GM10266 (cell line): ENCODE measurements around the gene NOP10.
"Not testable (repeated sequence)": the region's sequence is repeated elsewhere in the genome, so short reads cannot be mapped to it uniquely, and the experiment has no call there.

Experiments
- DNase-seq: peaks from one replicate; pipeline ENCODE4 v3.0.0; 2012; ENCODE audit errors: extremely low spot score
- TF ChIP-seq, protein P1 (sequence below): IDR thresholded peaks from 2 replicates; pipeline ENCODE4 v1.5.1; 2012; ENCODE audit warnings: mild to moderate bottlenecking, low read depth; ENCODE audit not compliant: control insufficient read depth, insufficient read depth; ENCODE audit errors: missing control alignments

NOP10 gene

DNA sequence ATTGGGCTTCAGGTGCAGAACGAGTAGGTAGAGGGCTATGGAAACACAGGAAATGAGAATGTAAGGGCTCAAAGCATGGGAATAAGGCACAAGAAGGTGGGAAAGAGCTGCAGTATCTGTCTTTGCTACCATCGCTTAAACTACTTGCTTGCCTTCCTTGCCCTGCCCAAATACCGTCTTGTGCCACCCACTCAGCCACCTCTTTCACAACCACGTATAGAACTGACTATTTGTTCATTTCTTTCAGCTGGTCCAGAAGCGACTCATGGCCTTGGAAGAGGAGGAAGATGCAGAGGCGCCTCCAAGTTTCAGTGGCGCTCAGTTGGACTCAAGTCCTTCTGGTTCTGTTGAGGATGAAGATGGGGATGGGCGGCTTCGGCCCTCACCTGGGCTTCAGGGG is 12.3 kb upstream of the NOP10 start:
- TF ChIP-seq, protein P1, sequence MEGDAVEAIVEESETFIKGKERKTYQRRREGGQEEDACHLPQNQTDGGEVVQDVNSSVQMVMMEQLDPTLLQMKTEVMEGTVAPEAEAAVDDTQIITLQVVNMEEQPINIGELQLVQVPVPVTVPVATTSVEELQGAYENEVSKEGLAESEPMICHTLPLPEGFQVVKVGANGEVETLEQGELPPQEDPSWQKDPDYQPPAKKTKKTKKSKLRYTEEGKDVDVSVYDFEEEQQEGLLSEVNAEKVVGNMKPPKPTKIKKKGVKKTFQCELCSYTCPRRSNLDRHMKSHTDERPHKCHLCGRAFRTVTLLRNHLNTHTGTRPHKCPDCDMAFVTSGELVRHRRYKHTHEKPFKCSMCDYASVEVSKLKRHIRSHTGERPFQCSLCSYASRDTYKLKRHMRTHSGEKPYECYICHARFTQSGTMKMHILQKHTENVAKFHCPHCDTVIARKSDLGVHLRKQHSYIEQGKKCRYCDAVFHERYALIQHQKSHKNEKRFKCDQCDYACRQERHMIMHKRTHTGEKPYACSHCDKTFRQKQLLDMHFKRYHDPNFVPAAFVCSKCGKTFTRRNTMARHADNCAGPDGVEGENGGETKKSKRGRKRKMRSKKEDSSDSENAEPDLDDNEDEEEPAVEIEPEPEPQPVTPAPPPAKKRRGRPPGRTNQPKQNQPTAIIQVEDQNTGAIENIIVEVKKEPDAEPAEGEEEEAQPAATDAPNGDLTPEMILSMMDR: no peak
- DNase-seq: no peak

DNA sequence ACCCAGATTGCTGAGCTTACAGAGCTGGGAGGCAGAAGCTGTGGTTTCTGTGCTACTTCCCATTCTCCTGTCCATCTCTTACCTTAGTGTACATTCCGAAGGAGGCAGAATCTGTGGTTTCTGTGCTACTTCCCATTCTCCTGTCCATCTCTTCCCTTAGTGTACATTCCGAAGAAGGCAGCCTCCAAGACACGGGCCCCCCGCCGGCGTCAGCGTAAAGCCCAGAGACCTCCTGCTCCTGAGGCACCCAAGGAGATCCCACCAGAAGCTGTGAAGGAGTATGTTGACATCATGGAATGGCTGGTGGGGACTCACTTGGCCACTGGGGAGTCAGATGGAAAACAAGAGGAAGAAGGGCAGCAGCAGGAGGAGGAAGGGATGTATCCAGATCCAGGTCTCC is 11.3 kb upstream of the NOP10 start:
- DNase-seq: no peak
- TF ChIP-seq, protein P1: no peak

DNA sequence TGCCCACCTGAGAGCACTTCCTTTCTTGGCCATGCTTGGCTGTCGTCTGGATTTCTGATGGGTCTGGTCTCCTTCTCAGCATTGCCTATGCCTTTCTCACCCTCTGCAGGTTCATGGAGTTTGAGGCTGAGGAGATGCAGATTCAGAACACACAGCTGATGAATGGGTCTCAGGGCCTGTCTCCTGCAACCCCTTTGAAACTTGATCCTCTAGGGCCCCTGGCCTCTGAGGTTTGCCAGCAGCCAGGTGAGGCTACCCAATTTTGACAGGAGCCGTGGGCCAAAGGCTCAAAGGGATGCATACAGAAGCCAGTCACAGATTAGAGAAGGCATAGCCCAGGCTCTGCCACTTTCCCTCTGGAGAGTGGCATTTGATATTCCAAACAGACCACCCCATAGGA is 10.7 kb upstream of the NOP10 start:
- TF ChIP-seq, protein P1: no peak
- DNase-seq: no peak

DNA sequence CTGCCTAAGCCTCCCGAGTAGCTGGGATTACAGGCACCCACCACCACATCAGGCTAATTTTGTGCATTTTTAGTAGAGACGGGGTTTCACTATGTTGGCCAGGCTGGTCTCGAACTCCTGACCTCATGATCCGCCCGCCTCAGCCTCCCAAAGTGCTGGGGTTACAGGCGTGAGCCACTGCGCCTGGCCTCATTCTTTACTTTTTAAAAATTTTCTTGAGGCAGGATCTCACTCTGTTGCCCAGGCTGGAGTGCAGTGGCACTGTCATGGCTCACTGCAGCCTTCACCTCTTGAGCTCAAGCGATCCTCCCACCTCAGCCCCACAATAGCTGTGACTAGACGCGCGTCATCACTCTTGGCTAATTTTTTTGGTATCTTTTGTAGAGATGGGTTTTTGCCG is 10.1 kb upstream of the NOP10 start:
- not testable (repeated sequence) for DNase-seq

DNA sequence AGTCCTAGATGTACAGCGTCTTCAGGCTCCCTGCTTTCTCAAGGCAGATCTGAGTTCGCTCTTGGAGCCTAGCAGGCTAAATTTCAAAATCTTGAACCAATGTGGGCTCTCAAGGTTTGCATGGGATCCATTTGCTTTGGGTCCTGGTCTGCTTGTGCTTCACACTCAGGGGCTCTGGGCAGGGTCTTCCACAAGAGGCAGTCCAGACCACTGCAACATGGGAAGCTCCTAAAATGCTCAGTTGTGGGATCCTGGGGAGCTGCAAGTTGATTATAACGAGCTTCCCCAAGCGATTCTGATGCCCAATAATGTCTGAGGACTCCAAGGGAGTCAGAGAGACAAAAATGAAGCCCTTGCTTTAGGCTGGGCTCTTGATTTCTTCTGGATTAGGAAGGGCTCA is 6.8 kb upstream of the NOP10 start:
- DNase-seq: no peak
- TF ChIP-seq, protein P1: no peak

DNA sequence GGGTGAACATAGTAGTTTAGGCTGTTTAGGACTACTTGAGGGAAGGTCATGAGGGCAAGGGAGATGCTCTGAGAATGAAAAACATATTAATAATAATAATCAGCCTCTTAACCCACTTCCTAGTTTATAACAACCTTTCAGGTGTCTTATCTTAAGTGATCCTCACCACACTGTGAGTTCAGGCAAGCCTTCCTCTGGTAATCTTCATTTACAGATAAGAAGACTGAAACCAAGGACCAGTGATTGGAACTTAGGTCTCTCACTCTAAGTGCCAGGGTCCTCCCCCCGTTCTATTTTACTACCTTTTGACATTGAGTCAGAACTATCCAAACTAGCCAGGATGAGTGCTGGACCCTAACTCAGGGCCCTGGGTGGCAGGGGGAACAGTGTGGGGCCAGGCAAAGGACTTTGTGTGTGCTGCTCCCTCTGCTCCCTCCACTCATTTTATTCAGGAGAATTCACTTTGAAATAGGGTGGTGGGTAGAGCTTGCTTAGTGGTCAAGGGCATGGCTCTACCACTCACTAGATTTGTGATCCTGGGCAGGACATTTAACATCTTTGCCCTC is 5.9 kb upstream of the NOP10 start:
- TF ChIP-seq, protein P1: no peak
- DNase-seq: no peak

DNA sequence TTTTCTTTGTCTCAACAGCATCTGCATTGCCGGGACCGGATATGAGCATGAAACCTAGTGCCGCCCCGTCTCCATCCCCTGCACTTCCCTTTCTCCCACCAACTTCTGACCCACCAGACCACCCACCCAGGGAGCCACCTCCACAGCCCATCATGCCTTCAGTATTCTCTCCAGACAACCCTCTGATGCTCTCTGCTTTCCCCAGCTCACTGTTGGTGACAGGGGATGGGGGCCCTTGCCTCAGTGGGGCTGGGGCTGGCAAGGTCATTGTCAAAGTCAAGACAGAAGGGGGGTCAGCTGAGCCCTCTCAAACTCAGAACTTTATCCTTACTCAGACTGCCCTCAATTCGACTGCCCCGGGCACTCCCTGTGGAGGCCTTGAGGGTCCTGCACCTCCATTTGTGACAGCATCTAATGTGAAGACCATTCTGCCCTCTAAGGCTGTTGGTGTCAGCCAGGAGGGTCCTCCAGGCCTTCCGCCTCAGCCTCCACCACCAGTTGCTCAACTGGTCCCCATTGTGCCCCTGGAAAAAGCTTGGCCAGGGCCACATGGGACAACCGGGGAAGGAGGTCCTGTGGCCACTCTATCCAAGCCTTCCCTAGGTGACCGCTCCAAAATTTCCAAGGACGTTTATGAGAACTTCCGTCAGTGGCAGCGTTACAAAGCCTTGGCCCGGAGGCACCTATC is 5.2 kb upstream of the NOP10 start:
- TF ChIP-seq, protein P1: no peak
- no peak for DNase-seq

DNA sequence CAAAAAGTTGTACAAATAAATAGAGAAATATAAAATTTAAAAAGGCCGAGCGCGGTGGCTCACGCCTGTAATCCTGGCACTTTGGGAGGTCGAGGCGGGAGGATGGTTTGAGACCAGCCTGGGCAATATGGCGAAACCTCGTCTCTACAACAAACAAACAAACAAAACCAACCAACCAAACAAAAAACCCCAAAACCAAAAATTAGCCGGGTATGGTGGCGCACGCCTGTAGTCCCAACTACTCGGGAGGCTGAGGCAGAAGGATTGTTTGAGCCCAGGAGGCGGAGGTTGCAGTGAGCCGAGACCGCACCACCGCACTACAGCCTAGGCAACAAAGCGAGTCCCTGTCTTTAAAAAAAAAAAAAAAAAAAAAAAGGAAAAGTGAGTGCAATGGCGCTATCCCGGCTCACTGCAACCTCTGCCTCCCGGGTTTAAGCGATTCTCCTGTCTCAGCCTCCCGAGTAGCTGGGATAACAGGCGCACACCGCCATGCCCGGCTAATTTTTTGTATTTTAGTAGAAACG is 661 bp downstream of the NOP10 start:
- DNase-seq: not testable (repeated sequence)
